ENCODE measurements around the gene MXD4. TPM values are rescaled to one million over a fixed set of nuclear protein-coding genes. Genes with fewer than 3 reads are reported as not detected.

Gene MXD4
- total and polyA plus RNA-seq, 9 of the 15 experiments (the other 6 are each of a cell fraction or from before 2014, with no cell fraction given), result 0.06 to 13.5 (median 5.9) TPM

DNA sequence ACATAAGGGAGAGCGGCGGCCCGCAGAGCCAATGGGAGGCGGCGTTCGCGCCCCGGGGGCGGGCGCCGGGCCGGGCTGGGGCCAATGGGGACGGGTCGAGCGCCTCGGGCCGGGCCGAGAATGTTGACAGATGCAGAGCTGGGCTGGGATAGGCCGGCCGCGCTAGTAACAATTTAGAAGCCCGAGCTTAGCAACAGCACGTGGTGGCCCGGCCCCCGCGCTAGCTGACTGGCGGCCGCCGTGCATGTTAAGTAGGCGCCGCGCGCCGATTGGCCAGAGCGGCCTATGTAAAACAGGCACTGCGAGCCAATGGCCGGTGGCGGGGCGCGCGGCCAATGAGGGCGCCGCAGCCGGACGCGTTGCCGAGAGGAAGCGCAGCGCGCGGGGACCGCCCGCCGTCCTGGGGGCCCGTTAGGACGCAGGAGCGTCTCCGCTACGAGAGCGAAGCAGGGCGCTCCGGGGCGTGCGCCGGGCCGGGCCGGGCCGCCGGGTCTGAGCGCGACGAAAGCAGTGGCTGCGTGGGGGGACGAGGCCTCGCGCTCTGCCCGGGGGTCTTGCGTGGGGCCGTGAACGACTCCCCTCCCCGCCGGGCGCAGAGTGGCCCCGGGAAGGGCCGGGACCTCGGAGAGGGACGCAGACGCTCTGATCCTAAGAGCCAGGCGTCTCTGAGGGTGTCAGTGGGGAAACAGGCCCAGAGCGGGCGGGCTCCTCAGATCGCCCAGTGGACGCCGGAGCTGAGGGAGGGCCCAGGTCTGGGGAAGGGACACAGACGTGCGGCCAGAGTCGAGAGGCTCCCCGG, 435 bp upstream of the MXD4 start (continued):
- TF ChIP-seq, protein P1, sequence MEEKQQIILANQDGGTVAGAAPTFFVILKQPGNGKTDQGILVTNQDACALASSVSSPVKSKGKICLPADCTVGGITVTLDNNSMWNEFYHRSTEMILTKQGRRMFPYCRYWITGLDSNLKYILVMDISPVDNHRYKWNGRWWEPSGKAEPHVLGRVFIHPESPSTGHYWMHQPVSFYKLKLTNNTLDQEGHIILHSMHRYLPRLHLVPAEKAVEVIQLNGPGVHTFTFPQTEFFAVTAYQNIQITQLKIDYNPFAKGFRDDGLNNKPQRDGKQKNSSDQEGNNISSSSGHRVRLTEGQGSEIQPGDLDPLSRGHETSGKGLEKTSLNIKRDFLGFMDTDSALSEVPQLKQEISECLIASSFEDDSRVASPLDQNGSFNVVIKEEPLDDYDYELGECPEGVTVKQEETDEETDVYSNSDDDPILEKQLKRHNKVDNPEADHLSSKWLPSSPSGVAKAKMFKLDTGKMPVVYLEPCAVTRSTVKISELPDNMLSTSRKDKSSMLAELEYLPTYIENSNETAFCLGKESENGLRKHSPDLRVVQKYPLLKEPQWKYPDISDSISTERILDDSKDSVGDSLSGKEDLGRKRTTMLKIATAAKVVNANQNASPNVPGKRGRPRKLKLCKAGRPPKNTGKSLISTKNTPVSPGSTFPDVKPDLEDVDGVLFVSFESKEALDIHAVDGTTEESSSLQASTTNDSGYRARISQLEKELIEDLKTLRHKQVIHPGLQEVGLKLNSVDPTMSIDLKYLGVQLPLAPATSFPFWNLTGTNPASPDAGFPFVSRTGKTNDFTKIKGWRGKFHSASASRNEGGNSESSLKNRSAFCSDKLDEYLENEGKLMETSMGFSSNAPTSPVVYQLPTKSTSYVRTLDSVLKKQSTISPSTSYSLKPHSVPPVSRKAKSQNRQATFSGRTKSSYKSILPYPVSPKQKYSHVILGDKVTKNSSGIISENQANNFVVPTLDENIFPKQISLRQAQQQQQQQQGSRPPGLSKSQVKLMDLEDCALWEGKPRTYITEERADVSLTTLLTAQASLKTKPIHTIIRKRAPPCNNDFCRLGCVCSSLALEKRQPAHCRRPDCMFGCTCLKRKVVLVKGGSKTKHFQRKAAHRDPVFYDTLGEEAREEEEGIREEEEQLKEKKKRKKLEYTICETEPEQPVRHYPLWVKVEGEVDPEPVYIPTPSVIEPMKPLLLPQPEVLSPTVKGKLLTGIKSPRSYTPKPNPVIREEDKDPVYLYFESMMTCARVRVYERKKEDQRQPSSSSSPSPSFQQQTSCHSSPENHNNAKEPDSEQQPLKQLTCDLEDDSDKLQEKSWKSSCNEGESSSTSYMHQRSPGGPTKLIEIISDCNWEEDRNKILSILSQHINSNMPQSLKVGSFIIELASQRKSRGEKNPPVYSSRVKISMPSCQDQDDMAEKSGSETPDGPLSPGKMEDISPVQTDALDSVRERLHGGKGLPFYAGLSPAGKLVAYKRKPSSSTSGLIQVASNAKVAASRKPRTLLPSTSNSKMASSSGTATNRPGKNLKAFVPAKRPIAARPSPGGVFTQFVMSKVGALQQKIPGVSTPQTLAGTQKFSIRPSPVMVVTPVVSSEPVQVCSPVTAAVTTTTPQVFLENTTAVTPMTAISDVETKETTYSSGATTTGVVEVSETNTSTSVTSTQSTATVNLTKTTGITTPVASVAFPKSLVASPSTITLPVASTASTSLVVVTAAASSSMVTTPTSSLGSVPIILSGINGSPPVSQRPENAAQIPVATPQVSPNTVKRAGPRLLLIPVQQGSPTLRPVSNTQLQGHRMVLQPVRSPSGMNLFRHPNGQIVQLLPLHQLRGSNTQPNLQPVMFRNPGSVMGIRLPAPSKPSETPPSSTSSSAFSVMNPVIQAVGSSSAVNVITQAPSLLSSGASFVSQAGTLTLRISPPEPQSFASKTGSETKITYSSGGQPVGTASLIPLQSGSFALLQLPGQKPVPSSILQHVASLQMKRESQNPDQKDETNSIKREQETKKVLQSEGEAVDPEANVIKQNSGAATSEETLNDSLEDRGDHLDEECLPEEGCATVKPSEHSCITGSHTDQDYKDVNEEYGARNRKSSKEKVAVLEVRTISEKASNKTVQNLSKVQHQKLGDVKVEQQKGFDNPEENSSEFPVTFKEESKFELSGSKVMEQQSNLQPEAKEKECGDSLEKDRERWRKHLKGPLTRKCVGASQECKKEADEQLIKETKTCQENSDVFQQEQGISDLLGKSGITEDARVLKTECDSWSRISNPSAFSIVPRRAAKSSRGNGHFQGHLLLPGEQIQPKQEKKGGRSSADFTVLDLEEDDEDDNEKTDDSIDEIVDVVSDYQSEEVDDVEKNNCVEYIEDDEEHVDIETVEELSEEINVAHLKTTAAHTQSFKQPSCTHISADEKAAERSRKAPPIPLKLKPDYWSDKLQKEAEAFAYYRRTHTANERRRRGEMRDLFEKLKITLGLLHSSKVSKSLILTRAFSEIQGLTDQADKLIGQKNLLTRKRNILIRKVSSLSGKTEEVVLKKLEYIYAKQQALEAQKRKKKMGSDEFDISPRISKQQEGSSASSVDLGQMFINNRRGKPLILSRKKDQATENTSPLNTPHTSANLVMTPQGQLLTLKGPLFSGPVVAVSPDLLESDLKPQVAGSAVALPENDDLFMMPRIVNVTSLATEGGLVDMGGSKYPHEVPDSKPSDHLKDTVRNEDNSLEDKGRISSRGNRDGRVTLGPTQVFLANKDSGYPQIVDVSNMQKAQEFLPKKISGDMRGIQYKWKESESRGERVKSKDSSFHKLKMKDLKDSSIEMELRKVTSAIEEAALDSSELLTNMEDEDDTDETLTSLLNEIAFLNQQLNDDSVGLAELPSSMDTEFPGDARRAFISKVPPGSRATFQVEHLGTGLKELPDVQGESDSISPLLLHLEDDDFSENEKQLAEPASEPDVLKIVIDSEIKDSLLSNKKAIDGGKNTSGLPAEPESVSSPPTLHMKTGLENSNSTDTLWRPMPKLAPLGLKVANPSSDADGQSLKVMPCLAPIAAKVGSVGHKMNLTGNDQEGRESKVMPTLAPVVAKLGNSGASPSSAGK (IDR thresholded peaks at IDR 0.05), result peak; percentile 52; the same call in 1 of the 2 replicates
- TF ChIP-seq ARNT (IDR thresholded peaks at IDR 0.05), result no peak
- TF ChIP-seq ELF4 (CRISPR knock-in tag; IDR thresholded peaks at IDR 0.05), result 0 out of 2 replicates have a peak, but pooled peaks have one; percentile 12
- TF ChIP-seq BCL6 (CRISPR knock-in tag; IDR thresholded peaks at IDR 0.05), result no peak
- TF ChIP-seq RHOXF2B (CRISPR knock-in tag; conservative IDR thresholded peaks at IDR 0.05), result no peak
- peak; percentile 86 for TF ChIP-seq SAP30 (IDR thresholded peaks at IDR 0.05; ENCODE audit: borderline replicate concordance, insufficient read depth, low read depth, low read length, poor library complexity, severe bottlenecking)
- TF ChIP-seq IRF2 (CRISPR knock-in tag; IDR thresholded peaks at IDR 0.05), result no peak
- TF ChIP-seq MCM2 (IDR thresholded peaks at IDR 0.05; ENCODE audit: low read depth), result no peak
- TF ChIP-seq ILK (tag; IDR thresholded peaks at IDR 0.05; ENCODE audit: borderline replicate concordance, low read depth), result no peak
- TF ChIP-seq TCF3 (CRISPR knock-in tag; IDR thresholded peaks at IDR 0.05), result no peak
- peak; percentile 98 for TF ChIP-seq CXXC5 (CRISPR knock-in tag; IDR thresholded peaks at IDR 0.05)
- TF ChIP-seq KLF13 (tag; IDR thresholded peaks at IDR 0.05; ENCODE audit: borderline replicate concordance, low read depth), result no peak
- TF ChIP-seq, protein P2, sequence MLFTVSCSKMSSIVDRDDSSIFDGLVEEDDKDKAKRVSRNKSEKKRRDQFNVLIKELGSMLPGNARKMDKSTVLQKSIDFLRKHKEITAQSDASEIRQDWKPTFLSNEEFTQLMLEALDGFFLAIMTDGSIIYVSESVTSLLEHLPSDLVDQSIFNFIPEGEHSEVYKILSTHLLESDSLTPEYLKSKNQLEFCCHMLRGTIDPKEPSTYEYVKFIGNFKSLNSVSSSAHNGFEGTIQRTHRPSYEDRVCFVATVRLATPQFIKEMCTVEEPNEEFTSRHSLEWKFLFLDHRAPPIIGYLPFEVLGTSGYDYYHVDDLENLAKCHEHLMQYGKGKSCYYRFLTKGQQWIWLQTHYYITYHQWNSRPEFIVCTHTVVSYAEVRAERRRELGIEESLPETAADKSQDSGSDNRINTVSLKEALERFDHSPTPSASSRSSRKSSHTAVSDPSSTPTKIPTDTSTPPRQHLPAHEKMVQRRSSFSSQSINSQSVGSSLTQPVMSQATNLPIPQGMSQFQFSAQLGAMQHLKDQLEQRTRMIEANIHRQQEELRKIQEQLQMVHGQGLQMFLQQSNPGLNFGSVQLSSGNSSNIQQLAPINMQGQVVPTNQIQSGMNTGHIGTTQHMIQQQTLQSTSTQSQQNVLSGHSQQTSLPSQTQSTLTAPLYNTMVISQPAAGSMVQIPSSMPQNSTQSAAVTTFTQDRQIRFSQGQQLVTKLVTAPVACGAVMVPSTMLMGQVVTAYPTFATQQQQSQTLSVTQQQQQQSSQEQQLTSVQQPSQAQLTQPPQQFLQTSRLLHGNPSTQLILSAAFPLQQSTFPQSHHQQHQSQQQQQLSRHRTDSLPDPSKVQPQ (CRISPR knock-in tag; IDR thresholded peaks at IDR 0.05; ENCODE audit: borderline replicate concordance), result no peak
- no peak for TF ChIP-seq DNMT1 (IDR thresholded peaks at IDR 0.05)

All from K562 (cell line).